Heart right ventricle (tissue), 16 donors: ENCODE measurements around the gene TBX5. TPM values are rescaled to one million over a fixed set of nuclear protein-coding genes. Genes with fewer than 3 reads are reported as not detected.

Source experiments
- ATAC-seq, 8 donors: fragments of 200-7000 bp; cut with Tn5 transposase; one replicate each; pipeline ENCODE4 v1.9.1; 2020; ENCODE audit warnings: mild to moderate bottlenecking in 8 of 8, moderate library complexity in 8 of 8, moderate number of reproducible peaks in 1 of 8
- DNase-seq, 2 donors: peaks; one replicate each; pipeline ENCODE4 v3.0.0-alpha.2; 2020
- H3K27ac ChIP-seq, 10 donors: fragments of 200-600 bp; sonication (generic) in 2 of 10; one replicate each; pipeline versions ENCODE4 v1.5.0 to v1.8.0; 2020 to 2022; ENCODE audit warnings: mild to moderate bottlenecking in 3 of 10
- H3K27me3 ChIP-seq, 7 donors: fragments of 200-600 bp; one replicate each; pipeline ENCODE4 v1.8.0; 2021 to 2022; ENCODE audit warnings: mild to moderate bottlenecking in 2 of 7
- H3K36me3 ChIP-seq, 9 donors: fragments of 200-600 bp; sonication (generic) in 1 of 9; one replicate each; pipeline versions ENCODE4 v1.5.0 to v1.8.0; 2020 to 2022; ENCODE audit warnings: mild to moderate bottlenecking in 2 of 9
- H3K4me1 ChIP-seq, 9 donors: fragments of 200-600 bp; sonication (generic) in 1 of 9; one replicate each; pipeline versions ENCODE4 v1.5.0 to v1.8.0; 2020 to 2022; ENCODE audit warnings: mild to moderate bottlenecking in 4 of 9
- H3K4me3 ChIP-seq, 10 donors: fragments of 200-600 bp; sonication (generic) in 2 of 10; one replicate each; pipeline versions ENCODE4 v1.5.0 to v1.8.0; 2020 to 2022; ENCODE audit warnings: mild to moderate bottlenecking in 7 of 10, moderate library complexity in 2 of 10
- H3K9me3 ChIP-seq, 11 donors: fragments of 200-600 bp in 10 of 11; sonication (generic) in 2 of 11; one replicate each; pipeline versions ENCODE4 v1.5.0 to v1.8.0; 2013 to 2022; ENCODE audit warnings: mild to moderate bottlenecking in 2 of 11, control low read depth in 1 of 11, moderate library complexity in 1 of 11
- WGBS, 2 donors: extraction: QIAGEN DNeasy Blood & Tissue Kit; methylation state at CpG; one replicate each; pipeline ENCODE4 v1.1.7; 2013; ENCODE audit warnings: inconsistent platforms in 1 of 2; 5-methylcytosine and 5-hydroxymethylcytosine counted together
- intact Hi-C, 10 donors: fragments of 100-400 bp; cut with DNase I; formaldehyde crosslinking; loops; one replicate each; pipeline versions ENCODE4 v1.11.1 to v1.14.2; 2022
- polyA plus RNA-seq, 2 donors: library from polyadenylated mRNA; stranded (reverse); fragments of 200-250 nt; gene quantifications; one replicate each; pipeline ENCODE4 v1.2.3, GENCODE V29; 2013
- total RNA-seq, 10 donors: library from RNA; stranded (reverse); fragmentation: NEBNext Ultra II Directional in 3 of 10; extraction: Animal tissue kit (Norgen Biotek cat#: 25700) in 3 of 10; gene quantifications; one replicate each; pipeline versions ENCODE4 v1.2.1 to v1.2.4, GENCODE V29; 2021 to 2023
- TF ChIP-seq, protein P1 (sequence below), 9 donors: fragments of 200-600 bp; sonication (generic) in 2 of 9; IDR thresholded peaks; one replicate each; pipeline versions ENCODE4 v1.5.0 to v1.8.0; 2021 to 2022; ENCODE audit warnings: antibody characterized with exemption in 9 of 9, mild to moderate bottlenecking in 5 of 9, moderate library complexity in 1 of 9
- donor health status: Arrhythmogenic right ventricular cardiomyopathy.
- donor health status: ischemic (EF 13 %, LVEDD 7.1; RV severe dilation, severe dysfunction).
- donor health status: healthy with polysubstance abuse.
- donor health status: DM: no; HTN: yes; CAD: no.
- donor health status: DM: no; HTN: no; CAD: no.
- donor health status: ischemic (EF 25% LVEDD 6.9; RV normal size, moderate dysfunction).
- donor health status: ischemic (EF 25% LVEDD 5.7; RV mildly dilated, moderate dysfunction).
- donor health status: healthy.
- donor health status: DM: yes; HTN: yes; CAD: no.
- donor health status: Ischemic cardiomyopathy.
- donor health status: ischemic (EF 35%, LVEDD 5.7; RV mildly dilated, moderate dysfunction).
- donor health status: nonischemic (EF 11% LVEDD 7.7; RV severe dilation, severe dysfunction).
- donor health status: DM: yes; HTN: yes; CAD: no.
- donor health status: PGD.
- donor health status: ischemic (EF 29% LVEDD 5.4; RV normal size, mild dysfunction).
- donor health status: nonischemic (EF 23%, LVEDD 6.1; RV moderate dilation, normal function).

Gene TBX5
- total and polyA plus RNA-seq, 12 donors: 4.0 to 70.1 (median 51.4) TPM

DNA sequence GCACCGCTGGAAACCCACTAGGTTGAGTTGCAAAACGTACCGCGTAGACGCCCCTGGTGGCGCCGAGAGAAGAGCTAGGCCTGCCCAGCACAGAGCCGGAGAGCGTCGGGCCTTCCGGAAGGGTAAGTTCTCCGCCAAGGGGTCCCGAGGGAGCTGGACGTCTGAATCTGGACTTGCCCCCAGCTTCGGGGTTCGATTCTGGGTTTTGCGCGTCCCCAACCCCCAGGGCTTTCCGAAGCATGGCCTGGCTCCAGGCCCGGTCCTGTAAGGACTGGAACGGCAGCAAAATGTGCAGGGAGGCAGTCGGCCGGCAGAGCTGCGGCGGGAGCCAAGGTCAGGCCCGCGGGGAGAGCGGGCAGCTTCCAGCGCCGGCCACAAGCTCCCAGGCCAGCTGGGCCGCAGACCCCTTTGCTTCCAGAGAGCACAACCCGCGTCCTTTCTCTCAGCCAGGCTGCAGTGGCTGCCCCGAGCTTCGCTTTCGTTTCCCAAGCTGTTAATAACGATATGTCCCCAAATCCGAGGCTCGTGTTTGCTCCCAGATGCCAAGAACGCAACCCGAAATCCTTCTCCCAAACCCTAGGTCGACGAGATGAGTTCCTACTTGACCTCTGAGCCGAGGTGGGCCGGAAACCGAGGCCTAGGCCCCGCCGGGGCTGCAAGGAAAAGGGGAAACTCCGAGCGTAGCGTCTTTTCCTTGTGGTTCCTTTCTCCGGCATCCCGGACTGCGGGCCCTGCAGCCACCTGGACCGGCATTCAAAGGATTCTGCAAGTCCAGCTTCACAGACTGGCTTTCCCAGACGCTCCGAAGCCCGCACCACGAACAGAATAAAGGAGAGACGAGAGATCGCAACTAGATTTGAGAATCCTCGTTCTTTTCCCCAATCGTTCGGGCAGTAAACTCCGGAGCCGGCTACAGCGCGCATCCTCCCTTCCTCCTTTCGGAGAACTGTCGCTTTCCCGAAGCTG is 3.2 kb upstream of the TBX5 start:
- Histone ChIP-seq H3K9me3 (no peaks in the 10 kb centered on the region), H3K36me3 (no peaks in the 10 kb centered on the region), H3K4me3 (peak overlapping the region; percentile 7 to 79 (median 53)), H3K4me1 (peaks cover 0 to 26% (median 18%) of the 10 kb centered on the region in 9 donors), H3K27me3 (peaks cover 0 to 100% (median 78%) of the 10 kb centered on the region in 7 donors), H3K27ac (peak overlapping the region; percentile 44 to 91 (median 76))
- DNase-seq (peak; percentile 31 to 71), ATAC-seq (peak in 6 of 8 donors; percentile 16 to 48 (median 30))
- WGBS, 2 donors: 15 to 17% methylated on average over 68 to 71 of the region's 71 CpGs
- TF ChIP-seq, protein P1, sequence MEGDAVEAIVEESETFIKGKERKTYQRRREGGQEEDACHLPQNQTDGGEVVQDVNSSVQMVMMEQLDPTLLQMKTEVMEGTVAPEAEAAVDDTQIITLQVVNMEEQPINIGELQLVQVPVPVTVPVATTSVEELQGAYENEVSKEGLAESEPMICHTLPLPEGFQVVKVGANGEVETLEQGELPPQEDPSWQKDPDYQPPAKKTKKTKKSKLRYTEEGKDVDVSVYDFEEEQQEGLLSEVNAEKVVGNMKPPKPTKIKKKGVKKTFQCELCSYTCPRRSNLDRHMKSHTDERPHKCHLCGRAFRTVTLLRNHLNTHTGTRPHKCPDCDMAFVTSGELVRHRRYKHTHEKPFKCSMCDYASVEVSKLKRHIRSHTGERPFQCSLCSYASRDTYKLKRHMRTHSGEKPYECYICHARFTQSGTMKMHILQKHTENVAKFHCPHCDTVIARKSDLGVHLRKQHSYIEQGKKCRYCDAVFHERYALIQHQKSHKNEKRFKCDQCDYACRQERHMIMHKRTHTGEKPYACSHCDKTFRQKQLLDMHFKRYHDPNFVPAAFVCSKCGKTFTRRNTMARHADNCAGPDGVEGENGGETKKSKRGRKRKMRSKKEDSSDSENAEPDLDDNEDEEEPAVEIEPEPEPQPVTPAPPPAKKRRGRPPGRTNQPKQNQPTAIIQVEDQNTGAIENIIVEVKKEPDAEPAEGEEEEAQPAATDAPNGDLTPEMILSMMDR (IDR thresholded peaks at IDR 0.05): peak in 2 of 9 donors; percentile 13 to 22
- intact Hi-C loops: loop anchor here in 1 of 10 donors (10.0 kb wide), 1 partner anchor 54 kb away; no protein-coding TSS in a partner anchor

DNA sequence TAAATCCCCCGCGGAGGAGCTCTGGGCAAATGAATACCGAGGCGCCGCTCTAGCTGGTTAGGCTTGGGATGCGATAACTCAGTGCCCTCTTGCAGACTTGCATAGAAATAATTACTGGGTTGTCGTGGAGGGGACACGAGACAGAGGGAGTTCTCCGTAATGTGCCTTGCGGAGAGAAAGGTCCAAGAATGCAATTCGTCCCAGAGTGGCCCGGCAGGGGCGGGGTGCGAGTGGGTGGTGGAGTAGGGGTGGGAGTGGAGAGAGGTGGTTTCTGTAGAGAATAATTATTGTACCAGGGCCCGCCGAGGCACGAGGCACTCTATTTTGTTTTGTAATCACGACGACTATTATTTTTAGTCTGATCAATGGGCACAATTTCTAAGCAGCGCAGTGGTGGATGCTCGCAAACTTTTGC is 2.5 kb upstream of the TBX5 start:
- DNase-seq (no peak), ATAC-seq (no peak)
- Histone ChIP-seq H3K9me3 (no peaks in the 10 kb centered on the region), H3K36me3 (no peaks in the 10 kb centered on the region), H3K4me3 (peak overlapping the region; percentile 7 to 79 (median 53)), H3K27ac (peak overlapping the region; percentile 44 to 91 (median 76)), H3K4me1 (peaks cover 0 to 26% (median 18%) of the 10 kb centered on the region in 9 donors), H3K27me3 (peaks cover 0 to 100% (median 76%) of the 10 kb centered on the region in 7 donors)
- WGBS, 2 donors: 37 to 39% methylated on average over 21 of the region's 21 CpGs
- intact Hi-C loops: loop anchor here in 1 of 10 donors (10.0 kb wide), 1 partner anchor 54 kb away; no protein-coding TSS in a partner anchor
- TF ChIP-seq, protein P1 (IDR thresholded peaks at IDR 0.05): no peak

DNA sequence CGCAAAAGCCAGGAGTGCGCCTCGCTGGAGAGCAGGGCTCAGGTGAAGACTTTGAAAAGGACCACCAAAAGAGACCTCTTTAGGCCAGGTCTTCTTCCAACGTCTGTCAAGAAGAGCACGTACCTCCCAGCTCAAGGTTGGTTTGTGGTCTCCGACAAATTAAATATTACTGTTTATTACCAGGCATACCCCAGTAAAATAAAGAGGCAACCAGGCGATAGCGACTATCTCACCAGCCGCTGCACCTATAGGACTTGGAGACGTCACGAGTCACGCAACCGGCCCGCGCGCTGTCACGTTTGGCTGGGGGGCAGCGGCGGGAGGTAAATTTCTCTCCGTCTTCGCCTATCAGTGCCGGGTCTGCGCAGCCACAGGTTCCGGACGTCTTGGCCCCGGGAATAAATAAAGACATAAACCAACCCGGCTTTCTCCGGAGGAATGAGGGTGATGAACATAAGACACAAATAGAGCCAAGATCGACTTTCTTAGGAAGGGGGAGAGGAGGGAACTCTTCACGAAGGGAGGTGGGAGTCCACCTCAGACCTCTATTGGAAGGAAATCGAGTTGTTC is 2.0 kb upstream of the TBX5 start:
- 46 to 47% methylated on average over 31 of the region's 31 CpGs for WGBS, 2 donors
- Histone ChIP-seq H3K9me3 (no peaks in the 10 kb centered on the region), H3K4me1 (peaks cover 0 to 28% (median 18%) of the 10 kb centered on the region in 9 donors), H3K36me3 (no peaks in the 10 kb centered on the region), H3K4me3 (peak overlapping the region; percentile 2 to 79 (median 53)), H3K27ac (peak overlapping the region in 6 of 10 donors; percentile 9 to 91 (median 84)), H3K27me3 (peaks cover 0 to 100% (median 72%) of the 10 kb centered on the region in 7 donors)
- no peak for DNase-seq
- TF ChIP-seq, protein P1 (IDR thresholded peaks at IDR 0.05): no peak
- intact Hi-C loops: loop anchor here in 1 of 10 donors (10.0 kb wide), 1 partner anchor 53 kb away; no protein-coding TSS in a partner anchor
- no peak for ATAC-seq
